Transverse colon (tissue), 4 donors: ENCODE data around the gene KCNIP3. TPM values are rescaled to one million over a fixed set of nuclear protein-coding genes. Genes with fewer than 3 reads are reported as not detected.

Experiments
- DNase-seq: peaks from one replicate; pipeline ENCODE4 v3.0.0-alpha.2; 2019
- H3K27ac ChIP-seq, 4 donors: fragments of 200-600 bp; sonication (generic); 2 replicates each; pipeline ENCODE4 v1.5.1; 2016 to 2018; ENCODE audit warnings: inconsistent platforms in 4 of 4
- H3K27me3 ChIP-seq: fragments of 200-600 bp; sonication (generic); 2 replicates; pipeline ENCODE4 v1.5.1; 2017; ENCODE audit warnings: inconsistent platforms
- H3K36me3 ChIP-seq, 4 donors: fragments of 200-600 bp; sonication (generic); 2 replicates each; pipeline ENCODE4 v1.5.1; 2017 to 2019; ENCODE audit warnings: inconsistent platforms in 4 of 4
- H3K4me1 ChIP-seq, 4 donors: fragments of 200-600 bp; sonication (generic); 2 replicates each; pipeline ENCODE4 v1.5.1; 2017 to 2020; ENCODE audit warnings: inconsistent platforms in 4 of 4
- H3K4me3 ChIP-seq, 4 donors: fragments of 200-600 bp; sonication (generic); 1 replicate in 1 of 4; 2 replicates in 3 of 4; pipeline versions ENCODE4 v1.5.1 to v1.6.1; 2017 to 2019; ENCODE audit warnings: inconsistent platforms in 4 of 4
- H3K9me3 ChIP-seq, 2 donors: fragments of 200-600 bp; sonication (generic); 2 replicates each; pipeline ENCODE4 v1.5.1; 2017 to 2019; ENCODE audit warnings: inconsistent platforms in 2 of 2
- CTCF ChIP-seq, 5 experiments: fragments of 200-600 bp in 3 of 5; fragments of 450-650 bp in 2 of 5; sonication (generic) in 3 of 5; IDR thresholded peaks; 1 replicate in 2 of 5; 2 replicates in 3 of 5; pipeline ENCODE4 v1.5.1; 2016 to 2017; ENCODE audit warnings: antibody characterized with exemption in 5 of 5, inconsistent platforms in 3 of 5, mild to moderate bottlenecking in 2 of 5, moderate library complexity in 1 of 5
- EP300 ChIP-seq: sonication (generic); formaldehyde crosslinking; IDR thresholded peaks from one replicate; pipeline ENCODE4 v1.6.1; 2017; ENCODE audit warnings: antibody characterized with exemption, low read depth
- POLR2A ChIP-seq: fragments of 450-650 bp; IDR thresholded peaks from one replicate; pipeline ENCODE4 v1.6.1; 2016; ENCODE audit warnings: antibody characterized with exemption, mild to moderate bottlenecking, moderate library complexity
- POLR2AphosphoS5 ChIP-seq, 3 donors: sonication (generic); formaldehyde crosslinking; IDR thresholded peaks; one replicate each; pipeline ENCODE4 v1.6.1; 2016; ENCODE audit warnings: antibody characterized with exemption in 3 of 3
- WGBS, 2 donors: methylation state at CpG; one replicate each; pipeline ENCODE4 v1.1.5; 2018; ENCODE audit warnings: low coverage in 1 of 2; 5-methylcytosine and 5-hydroxymethylcytosine counted together
- in situ Hi-C, 4 donors: fragments of 200-750 bp; cut with MboI; loops; one replicate each; pipeline versions ENCODE4 v1.15.0 to v1.15.1; 2017; ENCODE audit warnings: low sequenced_read_pairs in 3 of 4, low pct_ligation_motif_present in 1 of 4, low pct_unique_long_range_greater_than_20kb in 1 of 4
- intact Hi-C: fragments of 100-400 bp; cut with DNase I; formaldehyde crosslinking; loops from one replicate; pipeline ENCODE4 v1.15.1; 2023; ENCODE audit warnings: low total_unique reads
- total RNA-seq, 4 donors: library from RNA; depleted of rRNA; stranded (reverse); fragments of >200 nt; gene quantifications; one replicate each; pipeline ENCODE4 v1.1.0, GENCODE V29; 2016

KCNIP3 gene
- total RNA-seq, 4 donors from 2014 or later = 1.8 to 4.0 (median 2.2) TPM

- in situ Hi-C loops = loop anchor here in 1 of 4 donors (10.0 kb wide), 1 partner anchor 87 kb away; no protein-coding TSS in a partner anchor
- intact Hi-C loops = no loop called here
- DNase-seq = no peak
- 83% methylated on average over 23 of the region's 26 CpGs; no CpG with 5 or more reads in 1 of the 2 donors for WGBS, 2 donors
- TF ChIP-seq POLR2A = no peak
- no peak for TF ChIP-seq EP300
- no peak for TF ChIP-seq CTCF (IDR thresholded peaks at IDR 0.05)
- TF ChIP-seq POLR2AphosphoS5 (IDR thresholded peaks at IDR 0.05) = no peak
- H3K36me3 ChIP-seq = no peaks in the 10 kb centered on the region
- no peak overlapping the region for H3K27ac ChIP-seq
- no peaks in the 10 kb centered on the region for H3K27me3 ChIP-seq
- no peaks in the 10 kb centered on the region for H3K9me3 ChIP-seq
- H3K4me3 ChIP-seq = no peak overlapping the region
- no peaks in the 10 kb centered on the region for H3K4me1 ChIP-seq
These were observed 14.8 kb downstream of the KCNIP3 start for GRCh38 chr2:95311815-95312542.

- Histone ChIP-seq H3K36me3 (no peaks in the 10 kb centered on the region), H3K27ac (no peak overlapping the region), H3K27me3 (no peaks in the 10 kb centered on the region), H3K4me1 (no peaks in the 10 kb centered on the region), H3K9me3 (no peaks in the 10 kb centered on the region), H3K4me3 (no peak overlapping the region)
- no peak for TF ChIP-seq POLR2A
- no peak for TF ChIP-seq CTCF (IDR thresholded peaks at IDR 0.05)
- TF ChIP-seq EP300 = no peak
- no peak for TF ChIP-seq POLR2AphosphoS5 (IDR thresholded peaks at IDR 0.05)
- 88% methylated on average over 24 of the region's 24 CpGs; no CpG with 5 or more reads in 1 of the 2 donors for WGBS, 2 donors
- no peak for DNase-seq
- intact Hi-C loops (no loop called here), in situ Hi-C loops (loop anchor here in 1 of 4 donors (10.0 kb wide), 1 partner anchor 88 kb away; no protein-coding TSS in a partner anchor)
These were observed 15.5 kb downstream of the KCNIP3 start for GRCh38 chr2:95312543-95313201.

- H3K4me1 ChIP-seq = no peaks in the 10 kb centered on the region
- H3K27ac ChIP-seq = no peak overlapping the region
- no peaks in the 10 kb centered on the region for H3K9me3 ChIP-seq
- no peak overlapping the region for H3K4me3 ChIP-seq
- WGBS, 2 donors = 79% methylated on average over 16 of the region's 16 CpGs; no CpG with 5 or more reads in 1 of the 2 donors
- H3K36me3 ChIP-seq = no peaks in the 10 kb centered on the region
- TF ChIP-seq POLR2A (no peak), POLR2AphosphoS5 (IDR thresholded peaks at IDR 0.05) (no peak), CTCF (IDR thresholded peaks at IDR 0.05) (no peak), EP300 (no peak)
- intact Hi-C loops (no loop called here), in situ Hi-C loops (loop anchor here in 1 of 4 donors (10.0 kb wide), 1 partner anchor 89 kb away; no protein-coding TSS in a partner anchor)
- H3K27me3 ChIP-seq = no peaks in the 10 kb centered on the region
- DNase-seq = no peak
These were observed 16.4 kb downstream of the KCNIP3 start for GRCh38 chr2:95313296-95314131.

- Histone ChIP-seq H3K36me3 (no peaks in the 10 kb centered on the region), H3K9me3 (no peaks in the 10 kb centered on the region), H3K4me1 (no peaks in the 10 kb centered on the region), H3K27ac (no peak overlapping the region), H3K27me3 (no peaks in the 10 kb centered on the region), H3K4me3 (no peak overlapping the region)
- in situ Hi-C loops = loop anchor here in 1 of 4 donors (10.0 kb wide), 1 partner anchor 90 kb away; no protein-coding TSS in a partner anchor
- TF ChIP-seq CTCF (IDR thresholded peaks at IDR 0.05) (no peak), POLR2AphosphoS5 (IDR thresholded peaks at IDR 0.05) (no peak), EP300 (no peak), POLR2A (no peak)
- intact Hi-C loops = no loop called here
- 73% methylated on average over 11 of the region's 11 CpGs; no CpG with 5 or more reads in 1 of the 2 donors for WGBS, 2 donors
- DNase-seq = no peak
These were observed 17.4 kb downstream of the KCNIP3 start for GRCh38 chr2:95314598-95314963.
